MCF 10A (cell line): ENCODE data around the gene SRPX2. TPM values are rescaled to one million over a fixed set of nuclear protein-coding genes. Genes with fewer than 3 reads are reported as not detected.

ENCODE experiments used
- BruUV-seq: library from RNA; stranded (reverse); fragments of 400-500 nt; replicated peaks from 2 replicates; lab custom pipeline; 2021; lab: Mats Ljungman, UMichigan
- CTCF ChIA-PET: fragments of 300-600 bp; sonication (Branson Sonifier 250); formaldehyde crosslinking; extraction: SDS; loops from one replicate; lab custom pipeline; 2021; ENCODE audit warnings: antibody characterized with exemption, inconsistent platforms; lab: Yijun Ruan, JAX
- POLR2A ChIA-PET: fragments of 300-600, 350-650 bp; sonication (Branson Sonifier 250); formaldehyde crosslinking; extraction: SDS; loops from one replicate; lab custom pipeline; 2020; ENCODE audit warnings: antibody characterized with exemption, inconsistent platforms; lab: Yijun Ruan, JAX
- DNase-seq: peaks from one replicate; pipeline ENCODE4 v3.0.0-alpha.2; 2018; ENCODE audit not compliant: unreplicated experiment
- H3K27ac Mint-ChIP-seq: one replicate; pipeline ENCODE4 v1.8.0; 2022; ENCODE audit warnings: mild to moderate bottlenecking, low read depth, mixed read lengths; ENCODE audit not compliant: unreplicated experiment
- H3K27me3 Mint-ChIP-seq: one replicate; pipeline ENCODE4 v1.8.0; 2022; ENCODE audit warnings: mixed read lengths; ENCODE audit not compliant: insufficient read depth, unreplicated experiment
- H3K36me3 Mint-ChIP-seq: one replicate; pipeline ENCODE4 v1.8.0; 2022; ENCODE audit warnings: mild to moderate bottlenecking, moderate library complexity, mixed read lengths; ENCODE audit not compliant: insufficient read depth, unreplicated experiment
- H3K4me1 Mint-ChIP-seq: one replicate; pipeline ENCODE4 v1.8.0; 2022; ENCODE audit warnings: mixed read lengths; ENCODE audit not compliant: insufficient read depth, unreplicated experiment
- H3K4me3 Mint-ChIP-seq: one replicate; pipeline ENCODE4 v1.8.0; 2022; ENCODE audit warnings: mild to moderate bottlenecking, moderate library complexity, mixed read lengths; ENCODE audit not compliant: unreplicated experiment
- H3K9me3 Mint-ChIP-seq: one replicate; pipeline ENCODE4 v1.8.0; 2022; ENCODE audit warnings: mixed read lengths; ENCODE audit not compliant: unreplicated experiment
- CTCF ChIP-seq: fragments of 200-600 bp; IDR thresholded peaks from one replicate; pipeline ENCODE4 v1.8.0; 2022; ENCODE audit warnings: antibody characterized with exemption, mild to moderate bottlenecking; ENCODE audit not compliant: unreplicated experiment
- intact Hi-C: fragments of 100-400 bp; cut with micrococcal nuclease; formaldehyde crosslinking; loops from 2 replicates; pipeline ENCODE4 v1.14.1; 2022
- total RNA-seq: library from RNA; stranded (reverse); gene quantifications from 2 replicates; pipeline ENCODE4 v1.2.3, GENCODE V29; 2022

Gene SRPX2
- total RNA-seq, 1 experiment from 2014 or later: 4.7 TPM

- ChIA-PET CTCF (no interaction called here), POLR2A (no interaction called here)
- TF ChIP-seq CTCF: no peak
- Mint-ChIP-seq H3K27ac (no peak overlapping the region), H3K27me3 (peaks cover 37% of the 10 kb centered on the region), H3K9me3 (no peaks in the 10 kb centered on the region), H3K4me1 (no peaks in the 10 kb centered on the region), H3K36me3 (no peaks in the 10 kb centered on the region), H3K4me3 (no peak overlapping the region)
- no peak for DNase-seq
- BruUV-seq: no TSS peak
- intact Hi-C loops: loop anchor here (10.0 kb wide), 1 partner anchor 167 kb away; no protein-coding TSS in a partner anchor
These were observed 32.0 kb upstream of the SRPX2 start for GRCh38 chrX:100611951-100612350.

- Mint-ChIP-seq H3K9me3 (no peaks in the 10 kb centered on the region), H3K27ac (no peak overlapping the region), H3K4me1 (no peaks in the 10 kb centered on the region), H3K27me3 (peaks cover 52% of the 10 kb centered on the region), H3K36me3 (no peaks in the 10 kb centered on the region), H3K4me3 (no peak overlapping the region)
- no TSS peak for BruUV-seq
- DNase-seq: peak; percentile 59
- intact Hi-C loops: loop anchor here (10.0 kb wide), 1 partner anchor 170 kb away; no protein-coding TSS in a partner anchor
- POLR2A ChIA-PET: interaction anchor here (0.5 kb wide), 1 partner anchor 37 kb away, joined by 4 read pairs; no protein-coding TSS in a partner anchor
- TF ChIP-seq CTCF: peak; percentile 34
- CTCF ChIA-PET: interaction anchor here (0.6 to 1.7 kb wide), 12 partner anchors 8 to 271 kb away, joined by 3 to 9 read pairs (median 4); partner anchors contain the start of gene TSPAN6
These were observed 29.0 kb upstream of the SRPX2 start for GRCh38 chrX:100615005-100615404.

GRCh38 chrX:100623001-100623400 lies 21.0 kb upstream of the SRPX2 start:
- POLR2A ChIA-PET: no interaction called here
- no peaks in the 10 kb centered on the region for H3K9me3 Mint-ChIP-seq

GRCh38 chrX:100625985-100626491 lies 18.0 kb upstream of the SRPX2 start:
- Mint-ChIP-seq H3K9me3 (no peaks in the 10 kb centered on the region), H3K4me1 (no peaks in the 10 kb centered on the region), H3K27me3 (peaks cover 34% of the 10 kb centered on the region), H3K27ac (no peak overlapping the region), H3K36me3 (no peaks in the 10 kb centered on the region), H3K4me3 (no peak overlapping the region)
- ChIA-PET CTCF (interaction anchor here (0.7 kb wide), 1 partner anchor 141 kb away, joined by 3 read pairs; no protein-coding TSS in a partner anchor), POLR2A (no interaction called here)
- BruUV-seq: no TSS peak
- no peak for DNase-seq
- intact Hi-C loops: no loop called here
- TF ChIP-seq CTCF: no peak

More at GRCh38 chrX:100623001-100623400, 21.0 kb upstream of the SRPX2 start:
- intact Hi-C loops: no loop called here
- no peaks in the 10 kb centered on the region for H3K4me1 Mint-ChIP-seq
- CTCF ChIA-PET: interaction anchor here (1.4 kb wide), 1 partner anchor 145 kb away, joined by 4 read pairs; no protein-coding TSS in a partner anchor
- TF ChIP-seq CTCF: no peak
- no peak for DNase-seq
- no peak overlapping the region for H3K4me3 Mint-ChIP-seq
- H3K27ac Mint-ChIP-seq: no peak overlapping the region
- peaks cover 28% of the 10 kb centered on the region for H3K27me3 Mint-ChIP-seq
- H3K36me3 Mint-ChIP-seq: no peaks in the 10 kb centered on the region
- no TSS peak for BruUV-seq
